ENCODE measurements around the gene WAS. TPM values are rescaled to one million over a fixed set of nuclear protein-coding genes. Genes with fewer than 3 reads are reported as not detected.
"Not testable (repeated sequence)": the region's sequence is repeated elsewhere in the genome, so short reads cannot be mapped to it uniquely, and the experiment has no call there.

The WAS gene
- total RNA-seq, 1 experiment from 2014 or later = 0.42 TPM

DNA sequence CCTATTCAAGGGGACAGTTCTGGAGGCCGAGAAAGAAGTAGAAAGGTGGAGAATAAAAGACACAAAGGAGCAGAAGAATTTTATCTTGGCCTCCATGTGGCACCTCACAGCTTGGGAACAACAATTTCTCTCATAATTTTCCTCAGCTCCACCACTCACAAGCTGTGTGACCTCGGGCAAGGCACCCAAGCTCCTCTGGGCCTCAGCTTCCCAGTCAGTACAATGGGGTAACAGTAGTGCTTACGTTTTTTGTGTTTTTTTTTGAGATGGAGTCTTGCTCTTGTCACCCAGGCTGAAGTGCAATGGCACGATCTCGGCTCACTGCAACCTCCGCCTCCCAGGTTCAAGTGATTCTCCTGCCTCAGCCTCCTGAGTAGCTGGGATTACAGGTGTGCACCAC lies 2.7 kb upstream of the WAS start:
- DNase-seq (ENCODE audit: low read depth, low spot score); in situ Hi-C loops (cut with HindIII; ENCODE audit: low pct_unique_long_range_greater_than_20kb, low sequenced_read_pairs): not testable (repeated sequence)

DNA sequence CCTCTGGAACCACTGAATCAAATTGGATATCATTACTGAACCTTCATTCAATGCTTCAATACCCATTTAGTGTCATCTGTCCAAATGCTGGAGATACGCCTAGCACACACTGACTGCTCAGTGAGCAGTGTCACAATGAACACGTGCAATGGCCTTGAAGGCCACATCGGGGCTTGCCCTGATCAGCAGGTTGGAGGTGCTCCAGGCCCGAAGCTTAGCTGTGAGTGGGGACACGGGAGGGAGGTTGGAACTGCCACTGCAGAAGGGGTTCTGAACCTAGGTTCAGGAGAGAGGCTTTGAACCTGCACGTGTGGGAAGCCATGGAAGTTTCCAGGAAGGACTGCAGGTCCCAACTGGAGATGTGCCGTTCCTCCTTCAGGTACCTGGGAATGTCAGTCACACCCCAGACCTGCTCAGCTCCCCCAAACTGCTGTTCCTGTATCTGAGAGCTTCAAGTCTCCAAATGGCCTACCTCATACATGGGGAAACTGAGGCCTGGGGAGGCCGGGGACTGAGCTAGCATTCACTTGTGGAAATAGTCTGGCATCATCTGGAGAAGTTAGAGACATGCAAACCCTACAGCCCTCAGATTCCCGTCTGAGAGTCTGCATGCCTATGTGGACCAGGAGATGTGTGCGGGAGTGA lies 1.9 kb upstream of the WAS start:
- in situ Hi-C loops (cut with HindIII; ENCODE audit: low pct_unique_long_range_greater_than_20kb, low sequenced_read_pairs) = no loop called here
- no peak for DNase-seq (ENCODE audit: low read depth, low spot score)

DNA sequence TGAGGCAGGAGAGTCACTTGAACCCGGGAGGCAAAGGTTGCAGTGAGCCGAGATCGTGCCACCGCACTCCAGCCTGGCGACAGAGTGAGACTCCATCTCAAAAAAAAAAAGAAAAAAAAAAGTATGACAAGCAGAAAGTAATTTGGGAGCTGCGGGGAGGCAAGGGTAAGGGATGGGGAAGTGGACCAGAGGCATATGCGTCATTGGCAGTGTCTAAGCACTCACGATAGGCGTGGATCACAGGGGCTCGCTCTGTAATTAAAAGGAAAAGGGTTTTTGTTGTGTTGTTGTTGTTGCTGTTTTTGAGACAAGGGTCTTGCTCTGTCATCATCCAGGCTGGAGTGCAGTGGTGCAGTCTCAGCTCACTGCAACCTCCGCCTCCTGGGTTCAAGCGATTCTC lies 804 bp upstream of the WAS start:
- in situ Hi-C loops (cut with HindIII; ENCODE audit: low pct_unique_long_range_greater_than_20kb, low sequenced_read_pairs); DNase-seq (ENCODE audit: low read depth, low spot score): not testable (repeated sequence)

DNA sequence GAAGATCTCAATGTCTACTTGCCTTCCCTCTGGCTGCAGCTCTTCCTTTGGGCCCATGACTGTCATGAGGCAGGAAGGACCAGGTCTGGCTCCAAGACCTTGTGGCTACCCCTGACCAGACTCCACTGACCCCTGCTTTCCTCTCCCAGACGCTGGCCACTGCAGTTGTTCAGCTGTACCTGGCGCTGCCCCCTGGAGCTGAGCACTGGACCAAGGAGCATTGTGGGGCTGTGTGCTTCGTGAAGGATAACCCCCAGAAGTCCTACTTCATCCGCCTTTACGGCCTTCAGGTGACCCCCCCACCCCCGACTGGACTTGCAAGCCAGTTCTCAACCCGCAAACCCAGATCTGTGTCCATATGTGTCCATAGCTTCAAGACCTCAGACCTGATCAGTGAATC lies 535 bp downstream of the WAS start:
- in situ Hi-C loops (cut with HindIII; ENCODE audit: low pct_unique_long_range_greater_than_20kb, low sequenced_read_pairs) = no loop called here
- no peak for DNase-seq (ENCODE audit: low read depth, low spot score)

DNA sequence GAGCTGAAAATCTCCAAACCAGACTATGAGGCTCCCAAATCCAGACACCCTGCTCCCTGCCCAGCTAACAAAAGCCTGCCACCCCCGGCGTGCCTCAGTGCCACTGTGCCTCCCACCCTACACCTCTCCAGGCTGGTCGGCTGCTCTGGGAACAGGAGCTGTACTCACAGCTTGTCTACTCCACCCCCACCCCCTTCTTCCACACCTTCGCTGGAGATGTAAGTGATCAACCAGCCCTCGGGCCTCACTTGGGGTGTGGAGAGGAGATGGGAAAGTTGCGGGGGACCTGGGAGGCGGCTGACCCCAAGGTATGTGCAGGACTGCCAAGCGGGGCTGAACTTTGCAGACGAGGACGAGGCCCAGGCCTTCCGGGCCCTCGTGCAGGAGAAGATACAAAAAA lies 1.8 kb downstream of the WAS start:
- no peak for DNase-seq (ENCODE audit: low read depth, low spot score)
- in situ Hi-C loops (cut with HindIII; ENCODE audit: low pct_unique_long_range_greater_than_20kb, low sequenced_read_pairs) = no loop called here

DNA sequence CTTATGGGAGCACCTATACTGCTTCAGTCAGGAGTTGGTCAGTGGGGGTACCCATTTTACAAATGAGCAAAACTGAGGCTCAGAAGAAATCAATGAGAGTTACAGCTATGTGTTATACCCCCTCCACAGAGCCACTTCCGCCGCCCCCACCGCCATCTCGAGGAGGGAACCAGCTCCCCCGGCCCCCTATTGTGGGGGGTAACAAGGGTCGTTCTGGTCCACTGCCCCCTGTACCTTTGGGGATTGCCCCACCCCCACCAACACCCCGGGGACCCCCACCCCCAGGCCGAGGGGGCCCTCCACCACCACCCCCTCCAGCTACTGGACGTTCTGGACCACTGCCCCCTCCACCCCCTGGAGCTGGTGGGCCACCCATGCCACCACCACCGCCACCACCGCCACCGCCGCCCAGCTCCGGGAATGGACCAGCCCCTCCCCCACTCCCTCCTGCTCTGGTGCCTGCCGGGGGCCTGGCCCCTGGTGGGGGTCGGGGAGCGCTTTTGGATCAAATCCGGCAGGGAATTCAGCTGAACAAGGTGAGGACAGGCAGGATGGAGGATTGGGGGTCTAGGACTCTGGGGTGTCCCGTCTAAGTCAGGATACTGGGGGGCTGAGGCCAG lies 5.0 kb downstream of the WAS start:
- DNase-seq (ENCODE audit: low read depth, low spot score) = no peak
- in situ Hi-C loops (cut with HindIII; ENCODE audit: low pct_unique_long_range_greater_than_20kb, low sequenced_read_pairs) = no loop called here

DNA sequence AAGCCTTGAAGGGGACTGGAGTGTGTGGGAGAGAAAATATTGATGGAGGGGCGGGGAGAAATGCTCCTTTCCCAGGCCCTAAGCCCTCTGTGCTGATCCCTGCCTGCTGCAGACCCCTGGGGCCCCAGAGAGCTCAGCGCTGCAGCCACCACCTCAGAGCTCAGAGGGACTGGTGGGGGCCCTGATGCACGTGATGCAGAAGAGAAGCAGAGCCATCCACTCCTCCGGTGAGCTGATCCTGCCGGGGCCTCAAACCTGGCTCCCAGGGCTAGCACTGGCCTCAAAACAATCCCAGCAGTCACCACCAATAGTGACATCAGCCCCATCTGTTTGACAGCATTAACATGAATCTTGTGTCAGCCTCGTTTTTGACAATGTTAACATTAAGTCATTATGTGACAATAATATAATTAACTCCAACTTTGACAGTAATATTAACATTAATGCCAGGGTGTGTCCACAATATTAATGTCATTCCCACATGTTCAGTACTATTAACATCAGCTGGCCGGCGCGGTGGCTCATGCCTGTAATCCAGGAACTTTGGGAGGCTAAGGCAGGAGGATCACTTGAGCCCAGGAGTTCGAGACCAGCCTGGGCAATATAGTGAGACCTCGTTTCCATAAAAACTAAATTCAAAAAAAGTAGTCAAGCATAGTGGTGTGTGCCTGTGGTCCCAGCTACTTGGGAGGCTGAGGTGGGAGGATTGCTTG lies 5.8 kb downstream of the WAS start:
- in situ Hi-C loops (cut with HindIII; ENCODE audit: low pct_unique_long_range_greater_than_20kb, low sequenced_read_pairs) = no loop called here
- no peak for DNase-seq (ENCODE audit: low read depth, low spot score)

DNA sequence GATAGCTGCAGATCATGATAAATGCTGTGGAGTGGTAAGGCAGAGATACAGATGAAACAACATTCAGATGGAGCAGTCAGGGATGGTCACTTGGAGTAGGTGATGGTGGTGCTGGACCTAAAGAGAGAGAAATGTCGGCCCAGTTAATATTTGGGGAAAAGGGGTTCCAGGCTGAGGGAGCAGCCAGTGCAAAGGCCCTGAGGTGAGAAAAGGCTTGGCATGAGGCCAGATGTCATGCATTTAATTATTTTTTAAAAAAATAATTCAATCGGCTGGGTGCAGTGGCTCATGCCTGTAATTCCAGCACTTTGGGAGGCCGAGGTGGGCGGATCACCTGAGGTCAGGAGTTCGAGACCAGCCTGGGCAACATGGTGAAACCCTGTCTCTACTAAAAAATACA lies 8.1 kb downstream of the WAS start:
- in situ Hi-C loops (cut with HindIII; ENCODE audit: low pct_unique_long_range_greater_than_20kb, low sequenced_read_pairs); DNase-seq (ENCODE audit: low read depth, low spot score): not testable (repeated sequence)

DNA sequence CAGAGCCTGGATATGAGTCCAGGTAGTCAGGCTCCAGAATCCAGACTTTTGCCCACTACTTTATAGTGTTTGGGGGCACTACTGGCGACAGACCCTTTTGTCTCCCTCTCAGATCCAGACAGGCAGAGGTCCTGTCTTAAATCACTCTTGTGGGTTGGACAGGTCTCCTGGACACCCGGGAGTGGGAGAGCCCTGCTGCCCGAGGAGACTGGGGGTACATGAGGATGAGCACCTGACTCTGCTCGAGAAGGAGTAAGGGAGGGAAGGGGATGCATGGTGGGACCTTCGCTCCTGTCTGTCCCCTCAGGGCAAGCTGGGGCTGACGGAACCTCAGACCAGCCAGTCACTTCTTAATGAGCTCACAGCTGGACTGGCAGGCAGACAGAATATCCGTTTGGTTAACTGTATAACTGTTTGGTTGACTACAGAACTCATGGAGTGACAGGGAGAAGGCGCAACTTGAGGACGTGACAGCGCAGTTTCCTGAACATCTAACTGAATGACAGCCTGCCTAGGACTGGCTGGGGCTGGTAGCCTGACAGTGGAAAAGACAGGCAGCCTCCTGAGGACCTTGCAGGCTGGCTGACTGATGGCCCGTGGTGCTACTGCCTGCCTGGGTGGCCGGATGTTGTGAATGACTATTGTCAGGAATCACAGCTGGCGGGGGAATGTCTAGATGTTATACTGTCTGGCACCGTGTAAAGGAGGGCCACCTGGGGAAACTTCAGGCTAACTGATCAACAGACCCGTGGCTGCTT lies 11.4 kb downstream of the WAS start:
- DNase-seq (ENCODE audit: low read depth, low spot score) = no peak
- in situ Hi-C loops (cut with HindIII; ENCODE audit: low pct_unique_long_range_greater_than_20kb, low sequenced_read_pairs) = no loop called here

DNA sequence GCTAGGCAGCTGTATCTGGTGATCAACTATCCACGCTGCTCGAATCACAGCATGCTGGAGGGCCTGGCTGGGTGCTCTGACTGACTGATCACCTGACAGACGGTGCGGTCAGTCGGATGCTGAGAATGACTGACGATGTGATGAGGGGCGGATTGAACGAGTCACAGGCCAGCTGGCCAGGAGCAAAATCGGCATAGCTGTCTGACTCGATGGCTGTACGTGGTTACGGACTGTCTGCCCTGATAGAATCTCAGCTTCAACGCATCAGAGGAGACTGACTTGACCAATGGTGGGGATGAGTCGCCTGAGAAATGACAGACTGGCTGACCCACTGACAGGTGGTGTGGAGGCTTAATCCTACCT lies 11.9 kb downstream of the WAS start:
- in situ Hi-C loops (cut with HindIII; ENCODE audit: low pct_unique_long_range_greater_than_20kb, low sequenced_read_pairs) = no loop called here
- no peak for DNase-seq (ENCODE audit: low read depth, low spot score)

DNA sequence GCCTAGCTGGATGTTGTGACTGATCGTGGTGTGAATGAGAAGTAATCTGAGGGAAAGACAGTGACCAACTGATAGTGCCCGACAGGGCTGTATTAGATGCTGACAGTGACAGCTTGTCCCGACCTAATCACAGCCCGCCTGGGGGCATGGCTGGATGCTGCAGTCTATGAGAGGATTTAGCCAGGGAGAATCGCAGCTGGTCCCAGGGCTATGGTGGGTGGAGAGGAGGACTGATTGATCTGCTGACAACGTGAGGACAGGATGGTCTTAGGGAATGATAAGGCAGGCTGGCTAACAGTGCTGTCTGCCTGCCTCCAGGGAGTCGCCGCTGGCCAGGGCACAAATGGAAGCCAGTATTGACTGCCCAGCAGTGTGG lies 12.3 kb downstream of the WAS start:
- in situ Hi-C loops (cut with HindIII; ENCODE audit: low pct_unique_long_range_greater_than_20kb, low sequenced_read_pairs) = no loop called here
- DNase-seq (ENCODE audit: low read depth, low spot score) = no peak

DNA sequence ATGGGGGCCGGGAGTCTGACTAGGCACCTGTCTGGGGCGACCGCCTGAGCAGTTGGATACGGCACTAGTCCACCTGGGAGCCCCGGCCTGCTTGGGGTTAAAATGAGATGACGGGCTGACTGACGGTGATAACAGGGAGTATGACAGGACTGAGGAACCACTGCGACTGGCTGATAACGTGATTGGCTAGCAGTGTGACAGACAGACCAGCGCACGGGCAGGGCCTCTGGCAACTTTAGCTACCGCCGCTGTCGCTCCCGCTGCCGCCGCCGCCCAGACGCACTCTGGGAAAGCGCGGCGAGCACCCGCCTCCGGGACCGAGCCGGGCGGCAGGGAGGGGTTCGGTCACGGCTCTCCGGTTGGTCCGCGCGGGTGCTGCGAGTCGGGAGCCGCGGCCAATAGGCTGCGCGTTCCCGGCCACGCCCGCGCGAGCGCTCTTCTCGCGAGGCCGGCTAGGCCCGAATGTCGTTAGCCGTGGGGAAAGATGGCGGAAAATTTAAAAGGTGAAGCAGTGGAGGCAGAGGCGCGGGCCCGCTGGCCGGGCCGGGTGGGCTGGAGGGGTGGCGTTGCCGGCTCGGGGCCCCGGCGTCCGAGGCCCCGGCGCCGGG lies 12.8 kb downstream of the WAS start, which contains the start of gene SUV39H1:
SUV39H1 (plus strand) TSS at position 434 of the 608 bp plus-strand sequence; CDS start at position 485, 51 bp downstream.
- peak; percentile 85 for DNase-seq (ENCODE audit: low read depth, low spot score)

DNA sequence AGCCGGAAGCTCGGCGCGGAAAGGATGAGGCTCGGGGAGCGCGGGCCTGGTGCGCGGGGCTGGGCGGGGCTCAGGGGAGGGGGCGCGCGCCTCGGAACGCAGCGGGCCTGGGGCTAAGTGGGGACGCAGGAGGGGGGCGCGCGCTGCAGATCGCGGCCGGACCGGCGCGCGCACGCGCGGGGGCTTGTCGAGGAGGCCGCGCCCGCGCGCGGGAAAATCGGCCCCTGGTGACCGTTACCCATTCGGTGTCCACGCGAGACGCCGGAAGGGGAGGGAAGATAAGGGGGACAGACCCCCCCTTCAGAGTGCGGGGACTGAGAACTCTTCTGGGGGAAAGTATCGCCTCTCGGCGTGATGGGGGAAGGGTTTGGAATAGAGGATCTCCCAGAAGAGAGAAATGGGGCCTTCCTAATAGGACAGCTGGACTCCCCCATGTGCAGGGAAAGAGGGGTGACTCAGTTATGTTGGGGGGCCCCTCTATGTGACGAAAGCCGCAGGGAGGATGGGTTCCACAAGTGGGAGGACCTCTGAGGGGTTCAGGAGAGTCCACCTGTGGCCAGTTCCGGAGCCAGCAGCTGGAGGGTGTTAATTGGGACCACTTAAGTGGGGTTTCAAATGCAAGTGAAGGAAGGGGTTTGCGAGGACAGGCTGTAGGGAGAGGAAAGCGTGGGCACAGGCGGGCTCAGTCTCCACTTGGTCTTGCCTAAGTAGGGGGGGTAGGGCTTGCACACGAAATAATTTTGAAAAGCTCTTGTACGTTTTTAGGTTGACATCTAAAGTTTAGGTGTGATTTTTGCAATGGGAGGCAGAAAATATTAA lies 13.5 kb downstream of the WAS start:
- in situ Hi-C loops (cut with HindIII; ENCODE audit: low pct_unique_long_range_greater_than_20kb, low sequenced_read_pairs) = no loop called here
- DNase-seq (ENCODE audit: low read depth, low spot score) = peak; percentile 34

More for the DNA sequence above, 12.8 kb downstream of the WAS start, which contains the start of gene SUV39H1:
- in situ Hi-C loops (cut with HindIII; ENCODE audit: low pct_unique_long_range_greater_than_20kb, low sequenced_read_pairs) = no loop called here

DNA sequence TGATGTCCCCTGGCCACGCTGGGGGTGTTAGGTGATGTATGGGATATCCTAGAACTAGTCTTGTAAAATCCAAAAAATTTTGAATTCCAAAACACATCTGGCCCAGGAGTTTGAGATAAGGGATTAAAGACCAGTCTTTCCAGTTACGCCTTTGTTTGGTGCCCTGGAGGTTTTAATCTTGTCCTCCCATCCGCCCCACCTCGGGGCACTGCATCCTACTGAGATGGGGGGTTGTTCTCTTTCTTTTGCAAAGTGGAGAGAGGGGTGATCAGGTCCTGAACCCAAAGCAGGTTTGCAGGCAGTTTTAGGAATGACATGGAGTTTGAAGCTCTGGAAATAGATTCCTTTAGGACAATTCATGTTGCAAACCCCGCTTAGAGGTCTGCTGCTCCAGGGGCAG lies 14.7 kb downstream of the WAS start:
- DNase-seq (ENCODE audit: low read depth, low spot score) = no peak
- in situ Hi-C loops (cut with HindIII; ENCODE audit: low pct_unique_long_range_greater_than_20kb, low sequenced_read_pairs) = no loop called here

DNA sequence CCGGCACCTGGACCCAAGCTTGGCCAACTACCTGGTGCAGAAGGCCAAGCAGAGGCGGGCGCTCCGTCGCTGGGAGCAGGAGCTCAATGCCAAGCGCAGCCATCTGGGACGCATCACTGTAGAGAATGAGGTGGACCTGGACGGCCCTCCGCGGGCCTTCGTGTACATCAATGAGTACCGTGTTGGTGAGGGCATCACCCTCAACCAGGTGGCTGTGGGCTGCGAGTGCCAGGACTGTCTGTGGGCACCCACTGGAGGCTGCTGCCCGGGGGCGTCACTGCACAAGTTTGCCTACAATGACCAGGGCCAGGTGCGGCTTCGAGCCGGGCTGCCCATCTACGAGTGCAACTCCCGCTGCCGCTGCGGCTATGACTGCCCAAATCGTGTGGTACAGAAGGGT lies 16.6 kb downstream of the WAS start:
- in situ Hi-C loops (cut with HindIII; ENCODE audit: low pct_unique_long_range_greater_than_20kb, low sequenced_read_pairs) = no loop called here
- DNase-seq (ENCODE audit: low read depth, low spot score) = no peak

DNA sequence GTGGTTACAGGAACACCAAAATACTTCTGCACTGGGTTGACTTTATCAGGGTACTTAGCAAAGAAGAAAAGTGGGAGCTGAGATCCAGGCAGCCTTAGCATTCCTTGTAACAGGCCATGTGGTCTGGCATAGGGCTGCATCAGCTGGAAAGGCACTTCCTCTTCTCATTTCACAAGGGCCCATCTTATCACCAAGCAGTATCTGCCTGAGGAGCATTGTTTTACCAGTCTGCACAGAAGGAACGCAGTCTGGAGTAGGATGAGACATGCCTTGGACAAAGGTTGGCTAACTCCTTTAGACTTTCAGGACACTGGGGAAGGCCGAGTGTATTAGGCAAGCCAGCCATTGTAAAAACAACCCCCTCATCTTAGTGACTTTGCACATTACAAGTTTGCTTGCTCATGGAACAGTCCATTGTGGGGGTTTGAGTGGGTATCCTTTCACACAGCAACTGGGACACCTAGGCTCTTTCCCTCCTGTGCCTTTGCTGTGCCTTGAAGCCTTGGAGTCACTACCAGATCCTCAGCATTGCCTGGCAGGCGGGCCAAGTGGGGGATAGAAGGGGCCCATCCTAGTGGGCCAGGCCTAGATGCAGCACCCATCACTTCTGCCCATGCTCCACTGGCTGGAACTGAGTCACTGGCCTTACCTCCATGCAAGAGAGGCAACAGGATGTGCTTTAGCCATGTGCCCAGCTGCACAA lies 17.5 kb downstream of the WAS start:
- no peak for DNase-seq (ENCODE audit: low read depth, low spot score)
- in situ Hi-C loops (cut with HindIII; ENCODE audit: low pct_unique_long_range_greater_than_20kb, low sequenced_read_pairs) = no loop called here

DNA sequence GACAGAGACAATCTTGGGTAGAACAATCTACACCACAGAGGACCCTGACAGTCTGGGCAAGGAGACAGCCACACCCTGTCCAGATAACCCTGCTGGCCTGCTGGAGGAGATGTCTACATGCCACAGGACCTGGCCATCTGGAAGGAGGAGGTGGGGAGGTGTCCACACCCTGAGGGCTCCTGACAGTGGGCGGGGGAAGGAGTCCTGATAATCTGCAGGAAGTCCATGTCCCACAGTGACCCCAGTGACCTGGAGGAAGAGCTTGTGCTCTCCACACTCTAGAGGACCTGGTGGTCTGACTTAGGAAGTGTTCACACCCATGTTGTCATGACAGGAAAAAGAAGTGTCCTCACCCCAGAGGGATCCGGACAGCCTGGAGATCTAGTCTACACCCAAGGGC lies 18.4 kb downstream of the WAS start:
- in situ Hi-C loops (cut with HindIII; ENCODE audit: low pct_unique_long_range_greater_than_20kb, low sequenced_read_pairs) = no loop called here
- DNase-seq (ENCODE audit: low read depth, low spot score) = no peak

All from SK-MEL-5 (cell line).